HG02798 (cell line): ENCODE data around the gene MTO1.
A peak's percentile ranks its signal among the peaks of the same experiment; 100 is the strongest.
"Not testable (repeated sequence)": the region's sequence is repeated elsewhere in the genome, so short reads cannot be mapped to it uniquely, and the experiment has no call there.

ENCODE experiments used
- ATAC-seq: cut with Tn5 transposase; IDR thresholded peaks from one replicate; pipeline ENCODE4 v1.9.1; 2021; ENCODE audit warnings: mild to moderate bottlenecking; ENCODE audit not compliant: unreplicated experiment, poor library complexity

MTO1 gene

DNA sequence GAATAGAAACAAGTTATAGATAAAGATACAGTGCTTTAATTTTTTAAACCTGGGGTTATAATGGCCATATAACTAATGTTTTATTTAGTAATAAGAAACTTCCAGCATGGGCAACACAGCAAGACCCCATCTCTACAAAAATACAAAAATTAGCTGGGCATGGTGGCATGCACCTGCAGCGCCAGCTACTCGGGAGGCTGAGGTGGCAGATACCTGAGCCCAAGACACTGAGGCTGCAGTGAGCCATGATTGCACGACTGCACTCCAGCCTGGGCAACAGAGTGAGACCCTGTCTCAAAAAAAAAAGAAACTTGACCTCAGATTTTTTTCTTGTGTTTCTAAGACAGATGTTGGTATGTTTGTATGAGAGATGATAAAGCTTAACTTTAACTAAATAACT is 36.4 kb downstream of the MTO1 start:
- no peak for ATAC-seq

DNA sequence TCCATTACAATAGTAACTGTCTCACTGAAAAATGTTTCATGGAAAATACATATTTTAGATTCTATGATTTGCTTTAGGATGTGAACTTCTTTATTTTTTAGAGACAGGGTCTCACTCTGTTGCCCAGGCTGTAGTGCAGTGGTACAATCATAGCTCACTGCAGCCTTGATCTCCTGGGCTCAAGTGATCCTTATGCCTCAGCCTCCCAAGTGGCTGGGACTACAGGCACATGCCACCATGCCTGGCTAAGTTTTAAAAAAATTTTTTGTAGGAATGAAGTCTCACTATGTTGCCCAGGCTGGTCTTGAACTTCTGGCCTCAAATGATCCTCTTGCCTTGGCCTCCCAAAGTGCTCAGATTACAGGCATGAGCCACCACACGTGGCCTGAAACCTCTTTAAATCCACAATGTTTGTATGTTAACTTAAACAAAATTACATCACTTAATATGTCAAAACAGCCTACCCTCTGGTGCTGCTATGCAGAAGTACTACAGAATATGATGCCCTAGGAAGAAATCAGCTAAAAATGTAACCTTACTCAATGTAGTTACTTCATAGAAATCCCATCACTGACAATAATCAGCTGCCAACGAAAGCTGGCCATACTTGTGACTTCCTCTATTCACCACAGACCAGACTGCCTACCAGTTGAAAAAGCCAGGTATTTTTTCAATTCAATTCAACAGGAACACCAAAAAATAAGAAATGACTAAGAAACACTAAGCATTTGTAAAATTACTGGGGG is 41.7 kb downstream of the MTO1 start:
- ATAC-seq = no peak

DNA sequence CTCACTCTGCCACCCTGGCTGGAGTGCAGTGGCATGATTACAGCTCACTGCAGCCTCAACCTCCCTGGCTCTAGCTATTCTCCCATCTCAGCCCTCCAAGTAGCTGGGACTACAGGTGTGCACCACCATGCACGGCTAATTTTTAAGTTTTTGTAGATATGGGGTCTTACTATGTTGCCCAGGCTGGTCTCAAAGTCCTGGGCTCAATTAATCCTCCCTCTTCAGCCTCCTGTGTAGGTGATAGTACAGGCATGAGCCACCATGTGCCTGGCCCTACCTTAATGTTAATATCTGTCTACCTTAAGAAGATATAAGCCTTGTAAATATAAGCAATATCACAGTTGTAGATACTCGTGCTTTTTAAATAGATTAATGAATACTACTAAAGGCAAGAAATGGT is 42.6 kb downstream of the MTO1 start:
- ATAC-seq = no peak

DNA sequence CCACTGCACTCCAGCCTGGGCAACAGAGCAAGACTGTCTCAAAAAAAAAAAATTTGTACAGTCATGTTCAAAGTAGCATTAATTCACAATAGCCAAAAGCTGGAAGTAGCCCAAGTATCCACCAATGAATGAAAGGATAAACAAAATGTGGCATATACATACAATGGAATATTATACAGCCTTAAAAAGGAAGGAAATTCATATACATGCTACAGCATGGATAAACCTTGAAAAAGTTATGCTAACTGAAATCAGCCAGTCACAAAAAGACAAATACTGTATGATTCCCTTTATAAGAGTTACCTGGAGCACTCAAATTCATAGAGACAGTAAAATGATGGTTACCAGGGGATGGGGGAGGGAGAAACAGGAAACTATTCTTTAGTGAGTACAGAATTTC is 43.6 kb downstream of the MTO1 start:
- no peak for ATAC-seq

DNA sequence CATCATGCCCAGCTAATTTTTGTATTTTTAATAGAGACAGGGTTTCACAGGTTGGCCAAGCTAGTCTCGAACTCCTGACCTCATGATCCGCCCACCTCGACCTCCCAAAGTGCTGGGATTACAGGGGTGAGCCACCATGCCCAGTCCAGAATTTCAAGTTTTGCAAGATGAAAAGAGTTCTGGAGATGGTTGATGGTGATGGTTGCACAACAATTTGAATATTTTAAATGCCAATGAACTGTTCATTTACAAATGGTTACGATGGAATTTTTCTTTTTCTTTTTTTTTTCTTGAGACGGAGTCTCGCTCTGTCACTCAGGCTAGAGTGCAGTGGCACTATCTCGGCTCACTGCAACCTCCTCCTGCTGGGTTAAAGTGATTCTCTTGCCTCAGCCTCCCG is 44.2 kb downstream of the MTO1 start:
- ATAC-seq = not testable (repeated sequence)

DNA sequence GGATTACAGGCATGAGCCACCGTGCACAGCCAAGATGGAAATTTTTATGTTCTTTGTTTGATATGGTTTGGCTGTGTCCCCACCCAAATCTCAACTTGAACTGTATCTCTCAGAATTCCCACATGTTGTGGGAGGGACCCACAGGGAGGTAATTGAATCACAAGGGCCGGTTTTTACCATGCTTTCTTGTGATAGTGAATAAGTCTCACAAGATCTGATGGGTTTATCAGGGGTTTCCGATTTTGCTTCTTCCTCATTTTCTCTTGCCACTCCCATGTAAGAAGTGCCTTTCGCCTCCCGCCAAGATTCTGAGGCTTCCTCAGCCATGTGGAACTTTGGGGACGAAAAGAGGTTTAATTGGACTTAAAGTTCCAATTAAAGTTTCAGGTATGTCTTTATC is 44.7 kb downstream of the MTO1 start:
- no peak for ATAC-seq

DNA sequence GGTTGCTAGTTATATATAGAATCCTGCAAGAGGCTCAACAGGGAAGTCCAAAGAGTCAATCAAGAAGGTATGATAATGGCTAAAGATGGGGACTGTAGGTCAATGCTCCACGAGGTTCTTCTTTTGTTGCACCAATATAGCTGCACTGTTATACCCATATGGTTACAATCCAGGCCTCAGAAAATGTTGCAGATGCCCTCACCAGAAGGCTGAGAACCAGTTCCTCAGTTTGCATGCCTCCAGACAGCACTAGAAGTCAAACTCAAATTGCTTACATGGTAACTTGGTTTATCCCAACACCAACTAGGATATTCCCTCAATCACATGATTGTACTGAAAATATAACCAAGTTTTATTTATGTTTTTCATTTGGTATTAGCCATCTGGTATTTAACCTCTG is 47.2 kb downstream of the MTO1 start:
- no peak for ATAC-seq

DNA sequence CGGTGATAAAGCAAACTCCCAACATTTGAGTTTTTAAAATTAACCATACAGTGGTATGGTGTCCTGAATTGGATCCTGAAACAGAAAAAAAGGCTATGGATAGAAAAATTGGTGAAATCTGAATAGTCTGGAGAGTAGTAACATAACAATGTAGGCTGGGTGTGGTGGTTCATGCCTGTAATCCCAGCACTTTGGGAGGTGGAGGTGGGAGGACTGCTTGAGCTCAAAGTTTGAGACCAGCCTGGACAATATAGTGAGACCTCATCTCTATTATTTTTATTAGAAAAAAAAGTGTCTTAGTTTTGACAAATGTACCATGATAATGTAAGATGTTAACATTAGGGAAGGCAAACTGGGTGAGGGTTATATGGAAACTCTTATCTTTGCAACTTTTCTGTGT is 48.3 kb downstream of the MTO1 start:
- no peak for ATAC-seq

DNA sequence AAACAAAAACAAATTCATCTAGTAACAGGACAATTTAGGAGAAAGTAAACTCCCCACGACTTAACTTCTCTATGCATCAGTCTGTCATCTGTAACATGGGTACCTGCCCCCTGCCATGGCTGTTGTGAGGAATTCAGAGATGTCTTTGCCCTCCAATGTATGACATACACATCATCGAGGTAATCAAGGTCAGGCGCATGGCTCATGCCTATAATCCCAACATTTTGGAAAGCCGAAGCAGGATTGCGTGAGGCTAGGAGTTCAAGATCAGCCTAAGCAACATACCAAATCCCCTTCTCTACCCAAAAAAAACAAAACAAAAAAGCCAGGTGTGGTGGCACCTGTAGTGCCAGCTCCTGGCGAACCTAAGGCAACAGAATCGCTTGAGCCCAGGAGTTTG is 50.3 kb downstream of the MTO1 start:
- no peak for ATAC-seq

DNA sequence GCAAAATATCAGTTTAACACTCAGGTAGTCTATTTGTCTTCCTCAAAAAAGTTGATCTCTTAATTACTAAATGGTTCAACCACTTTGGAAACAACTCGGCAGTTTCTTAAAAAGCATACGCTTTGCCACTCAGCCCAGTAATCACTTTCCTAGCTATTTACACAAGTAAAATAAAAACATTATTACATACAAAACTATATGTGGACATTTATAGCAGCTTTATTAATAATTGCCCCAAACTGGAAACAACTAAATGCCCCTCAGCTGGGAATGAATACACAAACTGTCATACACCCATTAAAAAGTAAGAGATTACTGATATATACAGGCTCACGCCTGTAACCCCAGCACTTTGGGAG is 51.9 kb downstream of the MTO1 start:
- ATAC-seq = no peak

DNA sequence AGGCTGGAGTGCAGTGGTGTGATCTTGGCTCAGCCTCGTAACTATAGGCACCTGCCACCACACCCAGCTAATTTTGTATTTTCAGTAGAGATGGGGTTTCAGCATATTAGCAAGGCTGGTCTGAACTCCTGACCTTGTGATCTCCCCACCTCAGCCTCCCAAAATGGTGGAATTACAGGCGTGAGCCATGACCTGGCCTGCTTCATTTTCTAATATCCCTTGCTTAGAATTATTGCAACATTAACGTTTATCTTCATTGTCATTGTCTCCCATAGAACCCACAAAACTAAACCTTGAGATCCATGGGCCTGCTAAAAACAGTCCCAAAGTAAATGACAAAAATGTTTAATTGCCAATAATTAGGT is 53.2 kb downstream of the MTO1 start:
- ATAC-seq = peak; percentile 21

DNA sequence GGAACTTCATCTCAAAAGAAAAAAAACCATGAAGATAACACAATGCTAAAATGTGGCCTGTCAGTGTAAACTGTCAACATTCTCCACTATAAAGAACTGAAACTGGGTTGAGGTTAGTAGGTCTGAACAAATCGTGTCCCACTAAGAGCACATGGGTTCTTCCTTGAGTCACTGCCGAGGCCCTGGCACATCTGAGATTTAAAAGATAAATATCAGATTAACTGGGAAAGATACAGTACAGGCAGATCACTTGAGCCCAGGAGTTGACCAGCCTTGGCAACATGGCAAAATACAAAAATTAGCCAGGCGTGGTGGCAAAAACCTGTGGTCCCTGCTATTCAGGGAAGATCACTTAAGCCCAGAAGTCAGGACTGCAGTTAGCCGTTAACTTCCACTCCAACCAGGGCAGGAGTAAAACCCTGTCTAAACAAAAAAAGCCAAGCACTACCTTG is 53.7 kb downstream of the MTO1 start:
- ATAC-seq = peak; percentile 48

DNA sequence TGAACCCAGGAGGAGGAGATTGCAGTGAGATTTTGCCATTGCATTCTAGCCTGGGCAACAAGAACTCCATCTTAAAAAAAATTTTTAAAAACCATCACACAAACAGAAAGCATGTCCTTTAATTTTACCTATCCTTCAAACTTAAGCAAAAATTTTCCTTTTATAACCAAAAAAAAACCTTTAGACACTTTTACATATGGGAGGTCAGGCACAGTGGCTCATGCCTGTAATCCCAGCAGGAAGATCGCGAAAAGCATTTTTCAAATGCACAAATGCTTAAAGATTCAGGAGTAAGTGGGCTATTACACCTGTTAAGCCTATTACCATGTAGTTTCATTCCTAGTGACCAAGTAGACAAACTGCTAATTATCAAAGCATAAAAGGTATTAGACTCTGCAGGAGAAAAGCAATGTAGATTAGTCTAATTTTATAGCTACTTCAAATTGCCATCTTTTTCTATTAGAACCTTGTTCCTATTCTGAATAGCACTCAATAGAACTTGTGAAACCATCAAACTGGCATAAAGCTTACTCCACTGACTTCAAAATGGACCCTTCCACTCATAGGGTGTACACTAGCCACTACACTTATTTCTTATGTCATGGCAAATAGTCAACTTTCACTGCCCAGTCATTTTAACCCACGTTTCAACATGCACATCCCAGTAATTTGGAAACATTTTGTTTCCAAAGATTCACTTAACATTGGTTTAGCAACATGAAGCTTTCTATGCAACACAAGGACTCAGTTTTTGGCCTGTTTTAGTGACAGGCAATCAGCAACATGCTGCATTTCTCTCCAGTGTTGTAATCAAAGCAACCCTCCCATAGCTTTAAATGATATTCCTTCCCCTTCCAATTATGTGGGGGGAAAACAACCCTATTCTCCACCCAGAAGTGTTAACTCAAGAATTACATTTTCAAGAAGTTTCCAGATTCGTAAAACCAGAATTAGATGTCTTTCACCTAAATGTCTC is 55.3 kb downstream of the MTO1 start:
- ATAC-seq = no peak

DNA sequence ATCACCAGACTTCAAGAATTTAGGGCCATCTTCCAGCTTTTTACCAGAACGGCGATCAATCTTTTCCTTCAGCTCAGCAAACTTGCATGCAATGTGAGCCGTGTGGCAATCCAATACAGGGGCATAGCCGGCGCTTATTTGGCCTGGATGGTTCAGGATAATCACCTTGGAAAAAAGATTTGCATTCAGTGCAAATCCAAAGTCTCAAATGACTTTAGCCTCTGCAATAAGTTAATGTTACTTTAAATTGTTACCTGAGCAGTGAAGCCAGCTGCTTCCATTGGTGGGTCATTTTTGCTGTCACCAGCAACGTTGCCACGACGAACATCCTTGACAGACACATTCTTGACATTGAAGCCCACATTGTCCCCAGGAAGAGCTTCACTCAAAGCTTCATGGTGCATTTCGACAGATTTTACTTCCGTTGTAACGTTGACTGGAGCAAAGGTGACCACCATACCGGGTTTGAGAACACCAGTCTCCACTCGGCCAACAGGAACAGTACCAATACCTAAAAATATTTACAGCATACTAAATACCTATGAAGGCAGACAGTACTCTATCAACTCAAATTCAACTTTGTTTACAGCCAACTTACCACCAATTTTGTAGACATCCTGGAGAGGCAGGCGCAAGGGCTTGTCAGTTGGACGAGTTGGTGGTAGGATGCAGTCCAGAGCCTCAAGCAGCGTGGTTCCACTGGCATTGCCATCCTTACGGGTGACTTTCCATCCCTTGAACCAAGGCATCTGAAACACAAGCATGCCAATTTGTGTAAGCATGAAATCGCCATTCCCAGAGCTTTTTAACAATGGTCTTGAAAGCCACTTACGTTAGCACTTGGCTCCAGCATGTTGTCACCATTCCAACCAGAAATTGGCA is 56.8 kb downstream of the MTO1 start:
- not testable (repeated sequence) for ATAC-seq

DNA sequence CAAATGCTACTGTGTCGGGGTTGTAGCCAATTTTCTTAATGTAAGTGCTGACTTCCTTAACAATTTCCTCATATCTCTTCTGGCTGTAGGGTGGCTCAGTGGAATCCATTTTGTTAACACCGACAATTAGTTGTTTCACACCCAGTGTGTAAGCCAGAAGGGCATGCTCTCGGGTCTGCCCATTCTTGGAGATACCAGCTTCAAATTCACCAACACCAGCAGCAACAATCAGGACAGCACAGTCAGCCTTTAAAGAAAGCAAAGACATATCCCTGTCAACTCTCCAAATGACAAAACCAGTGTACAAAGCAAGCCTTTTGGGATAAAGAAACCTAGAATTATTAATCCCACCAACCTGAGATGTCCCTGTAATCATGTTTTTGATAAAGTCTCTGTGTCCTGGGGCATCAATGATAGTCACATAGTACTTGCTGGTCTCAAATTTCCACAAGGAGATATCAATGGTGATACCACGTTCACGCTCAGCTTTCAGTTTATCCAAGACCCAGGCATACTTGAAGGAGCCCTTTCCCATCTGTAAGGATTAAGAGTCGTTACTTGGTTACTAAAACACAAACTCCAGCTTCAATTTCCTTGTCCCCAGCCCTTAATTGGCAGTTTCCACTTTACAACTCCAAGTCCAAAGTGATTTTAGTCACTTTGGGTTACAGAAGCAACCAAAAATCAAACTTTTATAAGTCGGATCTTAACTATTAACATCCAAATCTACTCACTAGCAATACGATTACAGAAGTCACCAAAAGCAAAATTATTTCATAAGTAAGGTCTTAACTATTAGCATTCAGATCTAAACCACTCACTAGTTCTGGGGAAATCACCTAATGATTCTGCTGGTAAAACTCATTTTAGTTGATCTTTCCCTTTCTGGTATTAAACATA is 57.7 kb downstream of the MTO1 start:
- ATAC-seq = not testable (repeated sequence)

DNA sequence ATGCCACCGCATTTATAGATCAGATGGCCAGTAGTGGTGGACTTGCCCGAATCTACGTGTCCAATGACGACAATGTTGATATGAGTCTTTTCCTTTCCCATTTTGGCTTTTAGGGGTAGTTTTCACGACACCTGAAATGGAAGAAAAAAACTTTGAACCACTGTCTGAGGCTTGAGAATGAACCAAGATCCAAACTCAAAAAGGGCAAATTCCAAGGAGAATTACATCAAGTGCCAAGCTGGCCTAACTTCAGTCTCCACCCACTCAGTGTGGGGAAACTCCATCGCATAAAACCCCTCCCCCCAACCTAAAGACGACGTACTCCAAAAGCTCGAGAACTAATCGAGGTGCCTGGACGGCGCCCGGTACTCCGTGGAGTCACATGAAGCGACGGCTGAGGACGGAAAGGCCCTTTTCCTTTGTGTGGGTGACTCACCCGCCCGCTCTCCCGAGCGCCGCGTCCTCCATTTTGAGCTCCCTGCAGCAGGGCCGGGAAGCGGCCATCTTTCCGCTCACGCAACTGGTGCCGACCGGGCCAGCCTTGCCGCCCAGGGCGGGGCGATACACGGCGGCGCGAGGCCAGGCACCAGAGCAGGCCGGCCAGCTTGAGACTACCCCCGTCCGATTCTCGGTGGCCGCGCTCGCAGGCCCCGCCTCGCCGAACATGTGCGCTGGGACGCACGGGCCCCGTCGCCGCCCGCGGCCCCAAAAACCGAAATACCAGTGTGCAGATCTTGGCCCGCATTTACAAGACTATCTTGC is 58.6 kb downstream of the MTO1 start:
- ATAC-seq = peak; percentile 14

DNA sequence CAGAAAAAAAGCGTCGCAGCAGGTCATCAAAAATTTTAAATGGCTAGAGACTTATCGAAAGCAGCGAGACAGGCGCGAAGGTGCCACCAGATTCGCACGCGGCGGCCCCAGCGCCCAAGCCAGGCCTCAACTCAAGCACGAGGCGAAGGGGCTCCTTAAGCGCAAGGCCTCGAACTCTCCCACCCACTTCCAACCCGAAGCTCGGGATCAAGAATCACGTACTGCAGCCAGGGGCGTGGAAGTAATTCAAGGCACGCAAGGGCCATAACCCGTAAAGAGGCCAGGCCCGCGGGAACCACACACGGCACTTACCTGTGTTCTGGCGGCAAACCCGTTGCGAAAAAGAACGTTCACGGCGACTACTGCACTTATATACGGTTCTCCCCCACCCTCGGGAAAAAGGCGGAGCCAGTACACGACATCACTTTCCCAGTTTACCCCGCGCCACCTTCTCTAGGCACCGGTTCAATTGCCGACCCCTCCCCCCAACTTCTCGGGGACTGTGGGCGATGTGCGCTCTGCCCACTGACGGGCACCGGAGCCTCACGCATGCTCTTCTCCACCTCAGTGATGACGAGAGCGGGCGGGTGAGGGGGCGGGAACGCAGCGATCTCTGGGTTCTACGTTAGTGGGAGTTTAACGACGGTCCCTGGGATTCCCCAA is 59.3 kb downstream of the MTO1 start, which contains the start of gene EEF1A1:
TSS of gene EEF1A1 (minus strand) at position 345 of the 663 bp plus-strand sequence. CDS start 1,006 bp downstream, outside the sequence.
- peak; percentile 71 for ATAC-seq

DNA sequence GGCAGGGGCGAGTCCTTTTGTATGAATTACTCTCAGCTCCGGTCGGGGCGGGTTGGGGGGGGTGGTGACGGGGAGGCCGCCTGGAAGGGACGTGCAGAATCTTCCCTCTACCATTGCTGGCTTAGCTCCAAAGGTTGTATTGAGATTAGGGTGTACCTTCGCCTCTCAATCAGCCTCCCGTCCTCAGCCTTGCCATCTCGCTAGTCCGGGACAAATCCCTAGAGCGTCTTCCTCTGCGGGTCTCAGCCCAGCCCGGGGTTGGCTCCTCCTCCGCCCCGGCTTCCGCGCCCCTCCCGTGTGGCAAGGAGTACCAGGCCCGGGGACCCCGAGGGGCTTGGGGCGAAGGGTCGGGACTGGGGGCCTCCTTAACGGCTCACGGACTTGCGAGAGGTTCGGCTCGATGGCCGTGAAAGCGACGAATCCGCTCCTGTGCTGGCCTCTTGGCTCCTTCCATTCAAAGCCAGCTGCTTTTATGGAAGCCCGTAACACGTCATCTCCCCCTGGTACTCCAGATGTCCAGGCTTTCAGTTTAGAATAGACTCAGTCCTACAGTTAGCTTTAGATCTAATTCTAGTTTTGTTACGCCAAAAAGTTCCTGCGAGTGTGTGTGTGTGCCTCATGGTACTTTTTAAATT is 59.9 kb downstream of the MTO1 start:
- ATAC-seq = peak; percentile 33
